Measurements from ENCODE around the gene RACK1.

GRCh38 chr5:181204826-181205760, 38.6 kb downstream of the RACK1 start, which contains the start of gene TRIM7:
- TF ChIP-seq CTCF (IDR thresholded peaks at IDR 0.05): no peak
- TF ChIP-seq POLR2A (IDR thresholded peaks at IDR 0.05): no peak

Measured in uterus (tissue), 2 donors.